ENCODE results near the gene MICU2. TPM values are rescaled to one million over a fixed set of nuclear protein-coding genes. Genes with fewer than 3 reads are reported as not detected.

The MICU2 gene
- total RNA-seq, 4 donors from 2014 or later = 83.3 to 130 (median 97.0) TPM

DNA sequence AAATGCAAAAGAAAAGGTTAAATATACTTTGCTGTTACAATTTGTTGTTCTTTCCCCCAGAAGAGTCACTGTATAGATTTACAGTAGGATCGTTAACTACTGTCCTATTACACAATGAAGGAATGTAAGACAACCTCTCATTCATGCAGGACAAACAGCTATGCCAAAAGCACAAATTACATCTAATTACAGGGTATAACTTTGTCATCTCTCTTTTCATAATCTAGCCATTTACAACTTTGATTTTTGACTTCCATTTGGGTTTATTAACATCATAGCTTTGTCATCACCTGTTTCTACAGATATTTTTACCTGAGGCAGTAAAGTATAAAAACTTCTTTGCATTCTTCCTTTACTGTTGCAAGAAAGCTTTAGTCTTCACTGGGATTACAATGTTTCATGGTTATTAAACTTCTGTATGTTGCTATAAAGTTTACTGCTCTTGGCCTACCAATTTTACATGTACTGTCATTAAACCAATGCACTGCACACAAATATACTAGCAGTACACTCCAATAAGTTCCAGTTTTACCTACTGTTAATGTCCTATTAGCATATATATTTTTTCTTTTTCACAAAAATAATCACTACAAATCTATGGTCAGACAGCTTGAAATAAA is 18.9 kb downstream of the MICU2 start:
- H3K27me3 ChIP-seq = no peaks in the 10 kb centered on the region
- 76% methylated on average over 1 of the region's 1 CpG for WGBS
- TF ChIP-seq, protein P1, sequence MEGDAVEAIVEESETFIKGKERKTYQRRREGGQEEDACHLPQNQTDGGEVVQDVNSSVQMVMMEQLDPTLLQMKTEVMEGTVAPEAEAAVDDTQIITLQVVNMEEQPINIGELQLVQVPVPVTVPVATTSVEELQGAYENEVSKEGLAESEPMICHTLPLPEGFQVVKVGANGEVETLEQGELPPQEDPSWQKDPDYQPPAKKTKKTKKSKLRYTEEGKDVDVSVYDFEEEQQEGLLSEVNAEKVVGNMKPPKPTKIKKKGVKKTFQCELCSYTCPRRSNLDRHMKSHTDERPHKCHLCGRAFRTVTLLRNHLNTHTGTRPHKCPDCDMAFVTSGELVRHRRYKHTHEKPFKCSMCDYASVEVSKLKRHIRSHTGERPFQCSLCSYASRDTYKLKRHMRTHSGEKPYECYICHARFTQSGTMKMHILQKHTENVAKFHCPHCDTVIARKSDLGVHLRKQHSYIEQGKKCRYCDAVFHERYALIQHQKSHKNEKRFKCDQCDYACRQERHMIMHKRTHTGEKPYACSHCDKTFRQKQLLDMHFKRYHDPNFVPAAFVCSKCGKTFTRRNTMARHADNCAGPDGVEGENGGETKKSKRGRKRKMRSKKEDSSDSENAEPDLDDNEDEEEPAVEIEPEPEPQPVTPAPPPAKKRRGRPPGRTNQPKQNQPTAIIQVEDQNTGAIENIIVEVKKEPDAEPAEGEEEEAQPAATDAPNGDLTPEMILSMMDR (IDR thresholded peaks at IDR 0.05) = no peak
- TF ChIP-seq POLR2AphosphoS5 (IDR thresholded peaks at IDR 0.05) = no peak
- peaks cover 3% of the 10 kb centered on the region for H3K36me3 ChIP-seq
- H3K4me3 ChIP-seq = no peak overlapping the region
- H3K27ac ChIP-seq = no peak overlapping the region
- no peaks in the 10 kb centered on the region for H3K9me3 ChIP-seq
- H3K4me1 ChIP-seq = no peaks in the 10 kb centered on the region
- no peak for DNase-seq (ENCODE audit: low spot score in 2 of 2)

DNA sequence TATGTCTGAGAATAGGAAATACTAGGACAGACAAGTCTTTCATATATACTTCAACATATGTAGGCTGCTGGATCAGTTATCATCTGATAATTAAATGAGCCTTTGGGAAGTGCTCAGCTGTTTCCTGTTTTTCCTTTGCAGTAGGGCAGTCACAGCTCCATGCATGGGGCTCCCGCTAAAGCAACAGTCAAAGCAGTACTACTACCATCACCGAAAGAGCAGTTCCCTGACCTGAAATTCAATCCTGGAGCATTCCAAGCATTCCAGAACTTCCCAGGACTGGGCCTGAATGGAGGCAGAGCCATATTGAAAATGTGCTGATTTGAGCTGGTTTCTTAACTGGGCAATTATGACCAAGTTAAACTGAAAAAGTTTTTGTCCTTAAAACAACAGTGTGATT is 20.5 kb downstream of the MICU2 start:
- Histone ChIP-seq H3K4me1 (no peaks in the 10 kb centered on the region), H3K27ac (no peak overlapping the region), H3K4me3 (no peak overlapping the region), H3K27me3 (no peaks in the 10 kb centered on the region), H3K9me3 (no peaks in the 10 kb centered on the region), H3K36me3 (peaks cover 3% of the 10 kb centered on the region)
- DNase-seq (ENCODE audit: low spot score in 2 of 2) = no peak
- TF ChIP-seq POLR2A (IDR thresholded peaks at IDR 0.05) (no peak), EP300 (IDR thresholded peaks at IDR 0.05) (no peak), POLR2AphosphoS5 (IDR thresholded peaks at IDR 0.05) (no peak)
- TF ChIP-seq, protein P1 (IDR thresholded peaks at IDR 0.05) = no peak
- WGBS = 78% methylated on average over 2 of the region's 2 CpGs

DNA sequence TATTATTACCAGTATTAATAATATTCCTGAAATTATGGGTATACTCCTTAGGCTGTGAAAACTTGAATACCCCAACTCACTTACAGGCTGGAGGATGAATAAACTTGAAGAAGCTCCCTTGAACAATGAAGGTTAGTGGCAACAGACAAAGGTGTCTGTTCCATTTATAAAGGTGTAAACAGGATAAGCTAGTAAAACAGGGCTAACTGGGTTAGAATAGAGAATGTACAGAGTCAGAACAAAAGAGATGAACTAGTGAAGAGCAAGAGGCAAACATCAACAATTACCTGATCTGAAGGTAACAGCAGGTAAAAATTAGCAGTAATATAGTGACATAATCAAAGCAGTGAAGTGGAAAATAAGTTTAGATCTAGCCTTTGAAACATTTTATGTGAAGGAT is 23.2 kb downstream of the MICU2 start:
- H3K9me3 ChIP-seq = no peaks in the 10 kb centered on the region
- no peak overlapping the region for H3K4me3 ChIP-seq
- TF ChIP-seq POLR2AphosphoS5 (IDR thresholded peaks at IDR 0.05) = no peak
- no peak for TF ChIP-seq EP300 (IDR thresholded peaks at IDR 0.05)
- no peak for TF ChIP-seq POLR2A (IDR thresholded peaks at IDR 0.05)
- TF ChIP-seq, protein P1 (IDR thresholded peaks at IDR 0.05) = no peak
- peaks cover 3% of the 10 kb centered on the region for H3K36me3 ChIP-seq
- no peaks in the 10 kb centered on the region for H3K4me1 ChIP-seq
- no peak overlapping the region for H3K27ac ChIP-seq
- no peaks in the 10 kb centered on the region for H3K27me3 ChIP-seq
- no peak for DNase-seq (ENCODE audit: low spot score in 2 of 2)

DNA sequence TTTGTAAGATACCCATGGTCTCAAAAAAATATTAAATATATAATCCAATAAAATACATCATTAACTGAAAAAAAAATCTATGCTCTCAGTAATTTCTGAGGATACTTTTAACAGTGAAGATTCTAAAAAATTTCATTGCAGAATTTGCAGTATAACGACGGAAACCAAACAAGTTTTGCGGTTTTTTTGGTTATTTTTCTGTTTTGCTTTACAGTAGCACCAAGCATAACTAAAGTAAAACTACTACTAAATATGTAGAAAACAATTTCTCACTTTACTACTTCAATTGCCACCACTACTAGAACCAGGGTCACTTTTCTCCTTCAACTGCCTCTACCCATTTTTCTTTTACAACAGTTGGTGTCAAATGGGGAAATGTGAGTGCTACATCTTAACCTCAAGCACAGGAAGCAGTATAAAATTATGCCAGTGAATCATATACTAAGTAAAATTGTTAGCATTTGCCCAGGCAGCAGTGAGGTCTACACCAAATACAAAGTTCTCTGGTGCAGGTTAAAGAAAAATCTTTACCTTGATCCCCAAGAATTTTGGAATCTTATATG is 24.1 kb downstream of the MICU2 start:
- no peaks in the 10 kb centered on the region for H3K27me3 ChIP-seq
- H3K4me3 ChIP-seq = no peak overlapping the region
- WGBS = 96% methylated on average over 3 of the region's 3 CpGs
- TF ChIP-seq POLR2A (IDR thresholded peaks at IDR 0.05) (no peak), POLR2AphosphoS5 (IDR thresholded peaks at IDR 0.05) (no peak), EP300 (IDR thresholded peaks at IDR 0.05) (no peak)
- TF ChIP-seq, protein P1 (IDR thresholded peaks at IDR 0.05) = no peak
- H3K27ac ChIP-seq = no peak overlapping the region
- H3K36me3 ChIP-seq = peaks cover 3% of the 10 kb centered on the region
- no peak for DNase-seq (ENCODE audit: low spot score in 2 of 2)
- no peaks in the 10 kb centered on the region for H3K9me3 ChIP-seq
- H3K4me1 ChIP-seq = no peaks in the 10 kb centered on the region

GRCh38 chr13:21578748-21579147 is 25.2 kb downstream of the MICU2 start:
- Histone ChIP-seq H3K27ac (no peak overlapping the region), H3K4me1 (no peaks in the 10 kb centered on the region), H3K4me3 (no peak overlapping the region), H3K27me3 (no peaks in the 10 kb centered on the region), H3K36me3 (peaks cover 3% of the 10 kb centered on the region), H3K9me3 (no peaks in the 10 kb centered on the region)
- WGBS = 47% methylated on average over 1 of the region's 1 CpG
- TF ChIP-seq EP300 (IDR thresholded peaks at IDR 0.05) = no peak
- no peak for TF ChIP-seq POLR2A (IDR thresholded peaks at IDR 0.05)
- no peak for DNase-seq (ENCODE audit: low spot score in 2 of 2)

DNA sequence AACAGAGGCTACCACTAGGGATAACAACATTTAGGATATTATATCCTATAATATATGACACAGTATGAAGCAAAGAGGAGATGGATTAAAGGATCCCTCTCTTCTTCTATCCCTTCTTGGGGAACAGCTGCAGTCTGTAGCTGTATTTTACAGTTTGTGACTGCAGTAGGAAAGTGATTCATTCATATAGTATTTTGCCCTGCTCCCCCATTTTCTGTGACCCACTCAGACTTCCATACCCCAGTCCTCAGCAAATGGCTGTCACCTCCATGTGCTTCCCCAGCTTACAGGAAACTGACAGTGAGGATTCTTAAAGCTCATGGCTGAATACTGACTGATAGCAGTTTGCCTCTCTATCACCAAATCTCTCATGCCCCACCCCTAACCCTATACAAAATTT is 27.5 kb downstream of the MICU2 start:
- no peak for TF ChIP-seq EP300 (IDR thresholded peaks at IDR 0.05)
- TF ChIP-seq, protein P1 (IDR thresholded peaks at IDR 0.05) = no peak
- no peak for TF ChIP-seq POLR2A (IDR thresholded peaks at IDR 0.05)
- no peak for TF ChIP-seq POLR2AphosphoS5 (IDR thresholded peaks at IDR 0.05)
- Histone ChIP-seq H3K36me3 (no peaks in the 10 kb centered on the region), H3K4me3 (no peak overlapping the region), H3K27ac (no peak overlapping the region), H3K4me1 (no peaks in the 10 kb centered on the region), H3K27me3 (no peaks in the 10 kb centered on the region), H3K9me3 (no peaks in the 10 kb centered on the region)
- DNase-seq (ENCODE audit: low spot score in 2 of 2) = no peak

Measured in suprapubic skin (tissue), 4 donors.